NK-92 treated with Interleukin-12 subunit alpha and Interleukin-12 subunit beta, amount 100 ng/mL, for 24 hours (cell line): ENCODE data around the gene DDR2.

Experiments used
- DNase-seq: peaks from one replicate; lab custom pipeline; 2025; lab: John Stamatoyannopoulos, UW

DDR2 gene

DNA sequence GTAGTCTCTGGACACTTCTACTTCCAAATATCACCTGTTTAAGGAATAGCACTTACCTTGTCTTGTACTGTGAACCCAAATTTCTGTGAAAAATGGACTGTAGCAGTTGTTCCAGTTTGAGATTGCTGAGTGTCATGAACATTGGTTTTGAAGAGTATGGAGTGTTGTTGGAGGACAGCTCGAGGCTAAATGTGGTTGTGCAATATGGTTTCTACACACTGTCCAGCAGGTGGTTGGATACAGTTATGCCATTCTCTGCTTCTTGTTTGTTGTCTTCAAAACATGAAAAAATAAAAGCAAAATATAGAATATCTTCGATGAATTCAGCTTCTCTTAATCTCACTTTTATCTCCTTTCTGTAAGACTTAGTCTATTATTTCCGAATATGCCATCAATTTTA lies 67.1 kb downstream of the DDR2 start:
- DNase-seq: no peak

DNA sequence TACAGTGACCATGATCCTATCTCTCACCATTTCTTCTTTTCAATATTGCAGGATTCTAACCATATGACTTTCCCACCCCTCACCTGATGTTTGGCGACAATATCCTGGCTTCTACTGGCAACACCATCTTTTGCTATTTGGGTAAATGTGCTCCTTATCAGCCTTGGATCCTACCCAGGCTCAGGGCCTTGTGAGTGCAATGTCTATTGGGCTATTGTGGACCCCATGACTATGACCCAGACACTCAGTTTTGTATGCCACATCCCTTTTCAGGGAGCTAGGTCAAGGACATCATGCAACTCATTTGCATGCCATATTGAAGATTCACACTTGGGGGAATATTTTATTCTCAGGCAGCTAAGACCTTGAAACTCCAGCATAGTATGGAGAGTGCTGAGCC lies 67.9 kb downstream of the DDR2 start:
- DNase-seq: no peak

DNA sequence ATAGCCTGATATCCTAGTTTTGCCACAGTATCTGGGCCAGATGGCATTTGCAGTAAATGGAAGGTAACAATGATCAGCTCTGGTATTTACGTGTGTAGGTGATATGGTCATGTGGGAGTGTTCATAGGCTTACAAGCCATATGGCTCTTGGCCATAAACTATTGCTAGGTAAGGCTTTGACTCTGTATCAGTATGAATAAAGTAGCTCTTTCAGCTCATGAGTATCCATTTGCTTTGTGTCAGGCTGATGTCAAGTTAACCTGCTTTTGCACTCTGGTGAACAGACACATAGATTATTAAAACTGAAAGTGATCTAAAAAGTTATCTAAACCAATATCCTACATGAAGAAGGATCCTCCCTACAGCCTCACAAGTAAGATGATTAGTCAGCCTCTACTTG lies 69.0 kb downstream of the DDR2 start:
- DNase-seq: no peak

DNA sequence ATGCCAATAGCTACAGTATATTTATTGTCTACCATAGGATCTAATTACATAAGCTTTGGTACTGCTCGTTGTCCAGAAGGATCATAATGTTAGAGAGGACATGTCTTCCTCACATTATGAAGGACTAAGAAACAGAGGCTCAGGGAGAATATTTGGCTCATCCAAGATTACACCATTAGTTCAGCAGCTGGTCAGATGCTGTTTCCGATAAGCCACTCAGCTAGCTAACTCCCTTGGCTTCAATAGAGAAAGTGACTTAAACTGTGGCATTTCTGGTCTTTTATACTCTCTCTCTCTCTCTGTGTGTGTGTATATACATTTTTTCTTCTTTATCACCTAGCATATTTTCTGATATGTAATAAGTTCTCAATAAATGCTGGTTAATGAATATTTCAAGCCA lies 70.4 kb downstream of the DDR2 start:
- no peak for DNase-seq

DNA sequence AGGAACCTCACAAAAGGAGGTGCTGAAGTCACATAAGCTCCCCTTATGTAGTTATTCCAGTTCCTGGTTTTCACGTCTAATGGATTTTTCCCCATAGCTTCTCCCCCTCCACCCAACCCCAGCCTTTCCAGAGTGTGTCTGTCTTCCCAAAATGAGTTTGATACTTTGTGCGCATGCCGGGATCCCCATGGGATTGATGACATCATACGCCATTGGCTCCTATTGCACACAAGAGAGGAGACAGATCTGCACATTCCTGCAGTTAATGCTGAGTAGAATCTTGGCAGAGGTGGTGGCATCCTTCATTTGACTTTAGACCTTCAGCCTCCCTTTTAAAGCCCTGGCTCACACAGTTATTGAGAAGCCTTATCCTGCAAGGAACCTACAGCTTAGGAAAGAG lies 71.4 kb downstream of the DDR2 start:
- DNase-seq: no peak

DNA sequence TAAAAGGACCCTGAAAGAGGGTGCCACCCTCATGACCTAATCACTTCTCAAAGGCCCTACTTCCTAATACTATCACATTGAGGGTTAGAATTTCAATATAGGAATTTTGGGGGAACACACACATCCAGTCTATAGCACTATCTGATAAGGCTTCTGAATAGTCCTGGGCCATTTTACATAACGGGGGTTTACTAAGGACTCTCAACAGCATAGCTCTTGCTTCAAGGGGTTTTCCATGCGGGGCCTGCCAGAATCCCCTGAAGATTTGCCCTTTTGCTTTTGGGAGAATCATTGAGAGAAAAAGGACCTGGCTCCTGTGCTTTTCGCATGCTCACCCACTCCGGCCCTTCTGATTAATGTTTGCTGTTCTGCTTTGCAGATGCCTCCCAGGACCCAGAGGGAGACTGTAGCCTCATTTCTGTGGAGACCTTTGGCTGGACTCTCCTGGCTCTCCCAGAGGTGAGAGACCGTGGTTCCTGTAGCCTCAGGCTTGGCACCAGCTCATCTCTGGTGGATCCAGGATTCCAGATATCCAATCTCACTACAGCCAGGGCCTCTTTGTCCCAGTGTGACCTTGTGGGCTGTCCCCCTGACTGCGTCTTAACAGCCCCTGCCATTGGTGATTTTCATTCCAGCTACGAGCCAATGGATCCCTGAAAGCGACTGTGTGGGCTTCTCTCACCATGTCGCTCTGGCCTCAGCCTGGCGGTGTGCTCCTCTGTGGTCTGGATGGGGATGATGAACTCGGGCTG lies 72.6 kb downstream of the DDR2 start:
- no peak for DNase-seq

DNA sequence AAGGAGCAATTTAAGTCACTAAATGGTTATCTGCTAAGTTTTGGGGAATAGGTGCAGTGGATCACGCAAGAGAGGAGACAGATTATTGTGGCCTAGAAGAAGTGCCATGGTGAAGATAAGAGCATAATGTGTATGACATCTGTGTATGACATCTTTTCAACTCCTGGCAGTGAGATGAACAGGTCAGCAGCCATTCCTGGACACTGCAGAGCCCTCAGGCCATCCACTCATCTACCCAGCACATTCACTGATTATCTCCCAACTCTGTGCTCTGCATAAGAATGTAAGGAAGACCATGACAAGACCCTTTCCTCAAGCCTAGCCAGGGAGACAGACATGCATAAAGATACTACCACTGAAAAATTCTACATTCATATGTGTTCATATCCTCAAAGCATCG lies 73.7 kb downstream of the DDR2 start:
- DNase-seq: no peak

DNA sequence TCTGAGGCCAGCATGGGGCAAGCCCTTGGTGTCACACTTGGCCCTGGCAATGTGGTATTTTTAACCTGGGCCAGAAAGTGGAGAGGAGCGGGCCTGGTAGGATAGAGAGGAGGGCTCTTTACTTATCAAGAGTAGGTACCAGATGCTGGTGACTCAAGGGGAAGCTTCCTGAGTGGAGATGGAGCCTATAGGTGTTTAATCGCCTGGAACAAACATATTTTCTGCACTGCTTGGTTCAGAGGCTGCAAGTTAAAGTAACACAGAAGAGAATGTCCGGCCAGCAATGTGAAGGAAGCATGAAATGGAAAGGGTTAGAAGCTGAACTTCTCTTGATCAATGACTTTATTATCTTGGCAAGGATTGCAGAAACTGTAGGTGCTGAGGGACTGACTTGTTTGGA lies 74.3 kb downstream of the DDR2 start:
- DNase-seq: no peak

DNA sequence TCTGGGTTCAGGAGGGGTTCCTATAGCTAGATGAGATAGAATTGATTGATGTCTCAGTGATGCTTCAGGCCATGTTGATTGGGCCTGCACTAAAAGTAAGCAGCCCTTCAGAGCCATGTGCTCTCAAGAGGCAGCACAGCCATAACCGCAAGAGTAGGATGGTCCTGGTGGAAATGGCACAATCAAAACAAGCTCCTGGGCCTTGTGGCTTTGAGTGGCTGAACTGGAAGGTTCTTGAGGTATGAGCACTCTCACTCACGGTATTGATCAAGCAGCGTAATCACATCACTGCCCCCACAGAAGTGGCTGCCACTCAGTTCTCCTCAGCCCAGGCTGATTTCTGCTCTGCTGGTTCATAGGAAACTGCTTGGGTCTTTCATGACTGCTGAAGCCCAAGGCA lies 76.0 kb downstream of the DDR2 start:
- DNase-seq: no peak

DNA sequence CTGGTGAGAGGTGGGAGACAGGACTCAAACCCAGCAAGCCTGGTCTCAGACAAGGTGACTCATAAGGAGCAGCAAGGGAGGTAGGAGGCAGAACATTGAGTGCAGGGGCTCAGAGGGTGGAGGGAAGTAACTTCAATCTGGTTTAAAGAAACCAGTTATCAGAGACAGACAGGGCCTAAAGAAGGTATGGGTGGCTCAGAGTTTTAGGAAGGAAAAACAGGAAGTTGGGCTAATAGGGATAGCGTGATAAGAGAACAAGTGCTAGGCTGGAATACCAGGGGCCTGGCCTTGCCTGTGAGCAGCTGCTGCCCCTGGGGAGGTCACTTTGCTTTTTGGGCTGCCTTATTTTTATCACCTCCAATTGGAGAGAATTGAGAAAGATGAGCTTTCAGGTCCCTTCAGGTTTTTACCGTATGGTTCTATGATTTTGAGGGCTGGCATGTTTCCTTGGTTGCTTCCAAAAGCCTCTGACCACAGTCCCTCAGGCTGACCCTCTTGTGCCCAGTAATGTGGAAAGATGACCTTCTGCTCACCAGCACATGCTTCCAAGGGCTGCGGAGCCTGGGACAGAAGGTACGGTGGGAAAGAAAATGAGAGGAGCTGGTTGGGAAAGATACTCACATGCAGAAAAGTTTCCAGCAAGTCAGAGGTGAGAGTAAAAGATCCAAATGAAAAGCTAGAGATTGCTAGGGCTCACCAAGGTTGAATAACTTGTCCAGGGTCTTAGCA lies 77.0 kb downstream of the DDR2 start:
- no peak for DNase-seq

DNA sequence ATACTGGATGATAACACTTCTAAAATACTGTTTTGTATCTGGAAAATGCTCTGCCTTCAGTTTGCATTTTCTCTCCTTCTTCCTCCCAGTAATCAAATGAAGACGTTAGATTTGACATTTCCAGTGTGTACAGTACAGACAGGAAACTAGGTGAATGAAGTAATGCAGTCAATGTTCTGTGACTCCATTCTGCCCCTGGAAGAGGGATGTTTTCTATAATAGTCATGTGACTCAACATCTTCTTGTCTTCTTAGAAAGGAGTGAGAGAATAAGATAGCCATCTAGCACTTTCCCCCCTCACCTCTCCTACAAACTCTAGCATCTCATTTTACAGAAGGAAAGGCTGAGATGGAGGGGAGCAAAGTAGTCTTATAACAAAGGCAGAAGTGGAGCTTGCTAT lies 77.6 kb downstream of the DDR2 start:
- no peak for DNase-seq

DNA sequence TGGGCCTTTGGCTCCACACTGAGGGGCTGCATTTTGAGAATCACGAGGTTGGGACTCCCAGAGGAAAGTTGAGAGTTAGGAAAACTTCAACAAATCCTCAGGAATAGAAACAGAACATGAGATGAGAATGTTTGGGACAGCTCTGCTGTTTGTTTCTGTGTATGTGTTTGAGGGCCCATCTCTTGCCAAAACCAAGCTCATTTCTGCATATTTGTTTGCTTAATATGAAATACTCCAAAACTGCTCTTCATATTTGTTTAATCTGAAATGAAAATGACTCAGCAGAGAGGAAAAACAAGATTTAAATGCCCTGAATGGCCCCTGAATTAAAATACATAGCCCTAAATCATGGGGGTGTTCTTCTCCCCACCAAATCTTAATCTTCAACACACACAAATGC lies 78.1 kb downstream of the DDR2 start:
- DNase-seq: no peak

DNA sequence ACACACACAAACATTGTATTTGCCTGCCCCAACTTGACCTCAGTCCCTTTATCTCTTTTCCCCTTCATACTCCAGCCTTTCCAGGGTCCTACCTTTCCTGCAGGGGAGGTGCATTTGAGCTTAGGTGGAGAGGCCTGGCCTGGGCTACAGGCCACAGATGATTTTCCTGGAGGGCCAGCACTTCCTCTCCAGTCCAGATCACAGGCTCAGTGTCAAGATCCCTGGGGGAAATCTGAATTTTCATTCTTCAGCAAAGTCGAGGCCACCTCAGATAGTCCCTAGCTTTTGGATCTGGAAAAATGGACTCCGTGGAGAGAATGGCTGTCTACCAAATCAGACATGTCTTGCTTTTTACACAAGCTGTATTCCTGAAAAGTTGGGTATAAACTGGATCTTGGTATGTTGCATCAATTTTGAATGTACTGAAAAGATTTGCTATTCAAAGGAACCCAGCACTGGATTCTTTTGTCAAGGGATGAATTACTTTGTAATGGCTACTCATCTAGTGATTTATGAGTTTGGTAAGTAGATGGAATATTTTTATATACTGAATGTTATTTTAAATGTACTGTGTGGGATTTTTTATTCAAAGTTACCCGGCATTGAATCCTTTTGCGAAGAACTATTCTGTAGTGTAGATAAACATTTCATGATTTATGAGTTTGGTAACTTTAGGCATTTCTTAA lies 78.7 kb downstream of the DDR2 start:
- DNase-seq: no peak

DNA sequence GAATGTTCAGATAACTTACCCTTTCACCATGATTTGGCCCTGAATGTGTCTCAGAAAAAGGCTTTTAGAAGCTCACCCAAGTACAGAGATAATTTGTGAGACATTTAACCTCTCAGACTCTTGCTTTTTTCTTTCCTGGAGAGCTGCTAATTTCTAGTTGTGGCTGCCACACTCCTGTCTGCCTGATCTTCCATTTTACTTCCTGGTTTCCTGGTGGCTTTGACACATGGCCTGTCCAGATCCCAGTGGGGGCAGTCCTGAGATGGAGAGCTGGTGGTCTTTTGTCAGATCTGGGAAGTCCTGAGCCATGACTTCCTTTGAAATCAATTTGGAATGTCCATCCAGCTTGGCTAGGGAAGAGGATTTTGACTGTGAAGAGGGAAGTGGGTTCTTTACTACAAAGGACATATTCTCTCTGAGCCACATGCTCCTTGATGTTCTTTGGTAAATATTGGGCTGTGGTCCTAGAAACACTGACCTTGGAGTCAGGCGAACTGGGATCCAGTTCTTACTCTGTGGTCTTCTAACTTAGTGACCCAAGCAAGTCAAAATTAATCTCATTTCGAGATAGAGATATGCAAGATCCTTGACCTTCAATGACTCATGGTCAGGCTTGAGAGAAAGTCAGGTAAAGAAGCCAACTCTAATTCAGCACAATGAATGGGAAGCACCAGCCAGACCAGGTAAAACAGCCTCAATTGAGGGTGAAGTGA lies 80.2 kb downstream of the DDR2 start:
- no peak for DNase-seq

DNA sequence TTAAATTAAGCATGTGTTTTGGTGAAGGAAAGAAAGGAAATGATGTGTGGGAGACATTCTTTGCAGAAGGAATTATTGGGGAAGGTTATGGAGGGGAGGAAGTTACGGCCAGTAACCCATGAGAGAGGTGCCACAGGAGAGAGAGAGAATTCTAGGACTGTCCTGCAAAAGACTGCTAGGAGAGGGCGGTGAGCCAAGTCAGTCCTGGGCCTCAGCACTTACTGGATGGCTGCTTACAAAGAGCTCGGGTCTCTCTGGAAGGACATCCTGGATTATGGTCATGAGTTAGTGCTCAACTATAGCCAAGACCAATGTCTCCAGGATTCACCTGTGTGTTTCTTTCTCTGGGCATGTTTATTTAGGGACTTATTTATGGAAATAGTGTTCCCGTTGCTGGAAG lies 83.9 kb downstream of the DDR2 start:
- no peak for DNase-seq

DNA sequence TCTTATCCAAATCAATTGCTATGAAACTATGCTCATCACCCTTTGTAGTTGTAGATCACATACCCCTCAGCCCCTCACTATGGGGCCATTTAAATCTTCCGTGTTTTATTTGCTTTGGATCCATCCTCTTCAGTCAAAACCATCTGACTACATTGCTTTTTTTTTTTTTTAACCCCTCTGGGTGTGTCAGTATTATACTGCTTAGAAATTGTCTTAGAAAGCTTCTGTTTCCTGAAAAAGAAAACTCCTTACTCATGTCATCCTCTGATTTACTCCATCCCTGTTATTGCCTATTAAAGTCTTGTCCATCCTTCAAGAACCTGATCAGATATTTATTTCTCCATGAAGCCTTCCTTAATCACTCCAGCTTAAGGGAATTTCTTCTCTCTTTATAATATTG lies 84.3 kb downstream of the DDR2 start:
- DNase-seq: no peak

DNA sequence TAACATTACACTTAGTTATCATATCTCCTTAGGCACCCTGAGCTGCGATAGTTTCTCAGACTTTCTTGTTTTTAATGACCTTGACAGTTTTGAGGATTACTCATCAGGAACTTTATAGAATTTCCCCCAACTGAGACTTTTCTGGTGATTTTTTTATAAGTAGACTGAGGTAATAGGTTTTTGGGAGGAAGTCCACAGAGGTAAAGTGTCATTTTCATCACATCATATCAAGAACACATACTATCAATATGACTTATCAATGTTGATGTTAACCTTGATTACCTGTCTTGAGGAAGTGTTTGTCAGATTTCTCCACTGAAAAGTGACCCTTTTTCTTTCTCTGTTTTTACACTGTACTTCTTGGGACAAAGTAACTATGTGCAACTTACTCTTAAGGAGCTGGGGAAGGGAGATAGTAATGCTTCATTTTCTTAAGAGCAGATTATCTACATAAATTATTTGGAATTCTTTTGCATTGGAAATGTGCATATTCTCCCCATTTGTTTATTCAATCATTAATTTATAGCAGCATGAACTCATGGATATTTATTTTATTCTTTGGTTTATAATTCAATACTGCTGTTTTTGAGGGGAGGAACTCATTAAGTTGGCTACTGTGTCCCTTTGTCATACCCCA lies 85.4 kb downstream of the DDR2 start:
- DNase-seq: no peak

DNA sequence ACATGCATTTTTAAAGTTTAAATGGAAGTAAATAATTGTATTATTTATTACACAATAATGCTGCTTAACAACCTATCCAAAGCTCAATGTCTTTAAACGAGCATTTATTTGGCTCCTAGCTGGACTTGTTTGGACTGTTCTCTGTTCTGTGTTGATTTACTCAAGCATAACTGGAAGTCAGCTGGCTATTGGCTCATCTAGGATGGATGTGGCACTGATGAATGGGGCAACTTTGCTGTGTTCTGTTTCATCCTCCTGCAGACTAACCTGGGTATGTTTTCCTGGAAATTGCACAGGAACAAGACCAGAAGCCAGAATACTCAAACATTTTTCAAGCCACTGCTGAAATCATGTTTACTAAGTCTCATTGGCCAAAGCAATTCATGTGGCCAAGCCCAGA lies 87.4 kb downstream of the DDR2 start:
- no peak for DNase-seq

DNA sequence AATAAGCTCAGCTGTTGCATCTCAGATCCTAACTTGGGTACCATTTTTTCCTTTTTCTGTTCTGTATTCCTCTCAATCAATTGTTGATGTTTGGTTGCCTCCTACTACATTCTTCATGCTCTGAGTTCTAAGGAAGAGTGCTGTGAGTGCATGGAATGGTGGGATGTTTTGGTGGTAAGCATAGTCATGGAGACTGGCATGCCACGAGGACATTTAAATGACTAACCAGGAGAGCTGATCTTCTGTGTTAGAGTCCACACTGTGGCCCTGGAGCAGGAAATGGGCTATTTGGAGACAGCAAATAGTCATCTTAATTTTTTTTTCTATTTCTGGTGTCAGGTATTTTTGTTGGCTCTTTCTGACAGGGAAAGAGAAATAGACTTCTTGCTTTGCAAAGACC lies 88.7 kb downstream of the DDR2 start:
- no peak for DNase-seq

DNA sequence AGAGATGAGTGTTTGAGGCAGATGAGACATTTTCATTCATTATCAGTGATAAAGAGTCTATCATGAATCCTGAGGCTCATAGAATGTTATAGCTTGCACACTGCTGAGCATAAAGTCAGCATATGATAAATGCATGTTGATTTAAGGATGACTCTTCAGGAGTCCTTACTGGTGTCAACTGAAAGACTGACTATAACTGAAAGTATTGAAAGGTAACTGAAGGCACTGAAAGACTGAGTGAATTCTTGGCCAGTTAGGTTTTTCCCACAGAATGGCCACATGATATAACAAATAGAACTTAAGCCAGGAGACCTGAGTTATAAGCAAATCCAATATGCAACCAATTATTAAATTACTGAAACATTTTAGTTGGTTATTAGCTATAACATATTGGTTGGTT lies 89.2 kb downstream of the DDR2 start:
- no peak for DNase-seq

DNA sequence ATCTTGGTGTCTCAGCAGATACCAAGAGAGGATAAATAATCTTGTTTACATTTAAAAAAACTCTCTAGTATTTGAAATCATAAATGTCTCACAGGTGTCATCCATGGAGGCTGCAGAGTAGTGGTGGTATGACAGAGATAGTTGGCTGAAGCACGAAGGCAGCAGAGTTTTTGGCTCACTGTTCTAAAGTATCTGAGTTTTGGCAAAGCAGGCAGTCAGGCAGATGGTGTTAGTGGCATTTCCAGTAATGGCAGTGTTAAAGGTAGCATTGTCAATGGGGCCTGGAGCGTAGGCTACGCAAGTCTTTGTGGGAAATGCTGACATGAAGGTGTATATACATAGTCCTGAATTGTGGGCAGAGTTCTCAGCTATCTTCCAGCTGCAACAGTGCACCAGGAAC lies 89.8 kb downstream of the DDR2 start:
- no peak for DNase-seq

DNA sequence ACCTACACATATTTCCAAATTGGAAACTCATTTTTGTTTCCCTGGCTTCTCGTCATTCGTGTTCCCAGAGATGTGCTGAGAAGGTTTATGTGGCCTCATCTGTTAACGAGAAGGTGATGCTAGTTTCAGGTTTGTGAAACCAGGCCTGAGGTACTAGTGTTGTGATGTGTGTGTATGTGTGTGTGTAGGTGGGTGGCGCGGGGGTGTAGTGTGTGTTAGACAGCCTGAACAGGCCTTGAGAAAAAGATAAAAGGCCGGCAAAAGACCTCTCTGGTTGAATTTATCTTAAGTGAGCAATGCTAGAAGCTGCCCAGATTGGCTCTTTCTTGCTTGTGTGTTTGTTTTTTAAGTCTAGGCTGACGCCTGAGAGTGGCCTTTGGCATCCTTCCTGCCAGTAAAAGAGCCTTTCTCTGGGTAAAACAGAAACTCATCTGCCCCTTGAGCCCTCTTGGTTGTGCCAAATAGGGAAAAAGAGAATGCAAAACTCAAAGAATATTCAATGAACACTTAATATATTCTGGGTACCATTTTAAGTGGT lies 92.4 kb downstream of the DDR2 start:
- no peak for DNase-seq
